SK-N-SH (cell line): ENCODE data around the gene CLEC1B. TPM values are rescaled to one million over a fixed set of nuclear protein-coding genes. Genes with fewer than 3 reads are reported as not detected.

ENCODE experiments used
- CTCF ChIA-PET: fragments of 300-600, 350-600 bp; formaldehyde crosslinking; extraction: SDS; loops from one replicate; lab custom pipeline; 2021; lab: Yijun Ruan, JAX
- POLR2A ChIA-PET: fragments of 350-600 bp; sonication (Branson Sonifier 250); formaldehyde crosslinking; extraction: SDS; loops from one replicate; lab custom pipeline; 2020; ENCODE audit warnings: antibody characterized with exemption, inconsistent platforms; lab: Yijun Ruan, JAX
- DNase-seq: peaks from one replicate; pipeline ENCODE4 v3.0.0; 2012
- H2AFZ ChIP-seq: fragments of 200-600 bp; sonication (generic); 2 replicates; pipeline ENCODE4 v1.8.1; 2016; ENCODE audit warnings: antibody characterized with exemption, mild to moderate bottlenecking, low read depth
- H3F3A ChIP-seq: fragments of 200-600 bp; sonication (generic); replicated peaks from 2 replicates; pipeline ENCODE3; 2016; ENCODE audit warnings: antibody characterized with exemption, mild to moderate bottlenecking; ENCODE audit not compliant: insufficient read depth
- H3K27ac ChIP-seq, 2 experiments: fragments of 200-500 bp in 1 of 2; fragments of 200-600 bp in 1 of 2; sonication (Bioruptor generic) in 1 of 2; sonication (generic), shearing (Covaris generic) in 1 of 2; 2 replicates each; pipeline versions ENCODE4 v1.5.1 to v1.6.1; 2014 to 2016; ENCODE audit warnings: low read depth in 2 of 2, inconsistent platforms in 1 of 2, low read length in 1 of 2, mild to moderate bottlenecking in 1 of 2, mixed read lengths in 1 of 2
- H3K27me3 ChIP-seq: fragments of 200-600 bp; sonication (generic), shearing (Covaris generic); 2 replicates; pipeline ENCODE4 v1.6.1; 2016; ENCODE audit warnings: mixed run types; ENCODE audit not compliant: insufficient read depth
- H3K36me3 ChIP-seq, 2 experiments: fragments of 200-500 bp in 1 of 2; fragments of 200-600 bp in 1 of 2; sonication (Bioruptor generic) in 1 of 2; sonication (generic) in 1 of 2; replicated peaks in 1 of 2; 2 replicates each; pipeline versions ENCODE3 to v1.5.1; 2014 to 2016; ENCODE audit warnings: low read length in 1 of 2, mild to moderate bottlenecking in 1 of 2; ENCODE audit not compliant: insufficient read depth in 2 of 2, control insufficient read depth in 1 of 2
- H3K4me1 ChIP-seq, 2 experiments: fragments of 200-500 bp in 1 of 2; fragments of 200-600 bp in 1 of 2; sonication (Bioruptor generic) in 1 of 2; sonication (generic), shearing (Covaris generic) in 1 of 2; 2 replicates each; pipeline versions ENCODE4 v1.5.1 to v1.6.1; 2014 to 2016; ENCODE audit warnings: low read depth in 1 of 2, low read length in 1 of 2, mixed run types in 1 of 2; ENCODE audit not compliant: insufficient read depth in 2 of 2, control insufficient read depth in 1 of 2
- H3K4me2 ChIP-seq: fragments of 200-600 bp; sonication (generic), shearing (Covaris generic); 2 replicates; pipeline ENCODE4 v1.6.1; 2017; ENCODE audit warnings: mixed run types
- H3K4me3 ChIP-seq, 2 experiments: fragments of 200-500 bp in 1 of 2; fragments of 200-600 bp in 1 of 2; sonication (Bioruptor generic) in 1 of 2; sonication (generic), shearing (Covaris generic) in 1 of 2; 2 replicates each; pipeline versions ENCODE4 v1.5.1 to v1.8.1; 2014 to 2016; ENCODE audit warnings: low read depth in 2 of 2, inconsistent platforms in 1 of 2, low read length in 1 of 2, mild to moderate bottlenecking in 1 of 2, mixed read lengths in 1 of 2, moderate library complexity in 1 of 2
- H3K79me2 ChIP-seq: fragments of 200-600 bp; sonication (generic); 2 replicates; pipeline ENCODE4 v1.8.1; 2017; ENCODE audit warnings: mild to moderate bottlenecking; ENCODE audit not compliant: insufficient read depth
- H3K9ac ChIP-seq: fragments of 200-600 bp; sonication (generic); 2 replicates; pipeline ENCODE4 v1.6.1; 2017; ENCODE audit warnings: mixed run types
- H3K9me2 ChIP-seq: fragments of 200-600 bp; sonication (generic); 2 replicates; pipeline ENCODE4 v1.6.1; 2017; ENCODE audit warnings: mixed run types
- H3K9me3 ChIP-seq: fragments of 200-600 bp; sonication (generic); 2 replicates; pipeline ENCODE4 v1.6.1; 2017; ENCODE audit warnings: mixed run types, mild to moderate bottlenecking, moderate library complexity
- H4K20me1 ChIP-seq: fragments of 200-600 bp; sonication (generic); 2 replicates; pipeline ENCODE4 v1.6.1; 2017; ENCODE audit warnings: mild to moderate bottlenecking, mixed run types; ENCODE audit not compliant: insufficient read depth
- EP300 ChIP-seq, 2 experiments: IDR thresholded peaks; 2 replicates each; pipeline versions ENCODE4 v1.4.0 to v1.6.1; 2012; ENCODE audit warnings: borderline replicate concordance in 1 of 2, low read depth in 1 of 2, low read length in 1 of 2
- FOSL2 ChIP-seq: IDR thresholded peaks from 2 replicates; pipeline ENCODE4 v1.4.0; 2012; ENCODE audit warnings: low read depth, mild to moderate bottlenecking, moderate library complexity, borderline replicate concordance
- FOXJ3 ChIP-seq: sonication (generic); formaldehyde crosslinking; IDR thresholded peaks from 2 replicates; pipeline ENCODE4 v1.5.1; 2020; ENCODE audit warnings: mild to moderate bottlenecking, missing genetic modification reagents
- GABPA ChIP-seq: IDR thresholded peaks from 2 replicates; pipeline ENCODE4 v1.4.0; 2012; ENCODE audit warnings: low read depth, mild to moderate bottlenecking
- GATA2 ChIP-seq: sonication (generic); formaldehyde crosslinking; IDR thresholded peaks from 2 replicates; pipeline ENCODE4 v1.5.0; 2020; ENCODE audit warnings: mild to moderate bottlenecking, missing genetic modification reagents
- JUND ChIP-seq: IDR thresholded peaks from 2 replicates; pipeline ENCODE4 v1.4.0; 2012
- MXI1 ChIP-seq: IDR thresholded peaks from 2 replicates; pipeline ENCODE4 v1.6.1; 2012; ENCODE audit warnings: mild to moderate bottlenecking, low read depth, low read length, improper control_type of control experiment
- NFIC ChIP-seq: IDR thresholded peaks from 2 replicates; pipeline ENCODE4 v1.4.0; 2012; ENCODE audit warnings: borderline replicate concordance
- NRF1 ChIP-seq: IDR thresholded peaks from 2 replicates; pipeline ENCODE4 v1.6.1; 2012; ENCODE audit warnings: low read depth, mild to moderate bottlenecking, low read length
- RAD21 ChIP-seq: IDR thresholded peaks from 2 replicates; pipeline ENCODE4 v1.6.1; 2012; ENCODE audit warnings: mild to moderate bottlenecking, low read length
- RXRA ChIP-seq: IDR thresholded peaks from 2 replicates; pipeline ENCODE4 v1.4.0; 2012; ENCODE audit warnings: low read depth, mild to moderate bottlenecking, borderline replicate concordance
- YY1 ChIP-seq: IDR thresholded peaks from 2 replicates; pipeline ENCODE4 v1.4.0; 2012; ENCODE audit warnings: low read depth, mild to moderate bottlenecking
- WGBS: methylation state at CpG from one replicate; pipeline ENCODE4 v1.1.6; 2017; ENCODE audit warnings: low lambda C conversion rate; 5-methylcytosine and 5-hydroxymethylcytosine counted together
- polyA plus RNA-seq, 3 experiments: library from polyadenylated mRNA; depleted of rRNA; stranded (reverse); fragments of >200 nt; gene quantifications; 2 replicates each; pipeline ENCODE4 v1.2.3, GENCODE V29; 2012
- TF ChIP-seq, protein P1 (sequence below): fragments of 150-350 bp; IDR thresholded peaks from 2 replicates; pipeline ENCODE4 v1.6.1; 2016; ENCODE audit warnings: mild to moderate bottlenecking, low read depth, low read length

Gene CLEC1B
- polyA plus RNA-seq, 1 of the 3 experiments (the other 2 are of a cell fraction): not detected

DNA sequence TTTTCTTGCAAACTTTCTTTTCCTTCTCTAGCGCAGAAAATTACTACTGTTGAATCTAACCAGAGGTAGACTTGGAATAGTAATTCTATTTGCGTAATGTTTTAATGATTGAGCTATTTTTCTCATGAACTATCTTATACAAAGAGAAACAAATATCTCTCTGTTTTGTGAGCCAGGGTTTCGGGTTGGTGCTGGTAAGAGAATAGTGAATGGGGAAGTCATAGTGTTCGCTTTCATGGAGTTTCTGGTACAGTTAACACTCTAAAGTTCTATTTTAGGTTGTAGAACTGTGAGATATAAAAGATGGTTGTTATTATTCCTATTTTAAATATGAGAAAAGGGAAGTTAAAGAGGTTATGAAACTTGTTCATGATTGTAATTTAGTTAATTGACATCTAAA, 6.6 kb downstream of the CLEC1B start (continued):
- TF ChIP-seq EP300 (IDR thresholded peaks at IDR 0.05; ENCODE audit: borderline replicate concordance in 1 of 2, low read depth in 1 of 2, low read length in 1 of 2): no peak
- TF ChIP-seq, all 33 proteins: peak for 0

DNA sequence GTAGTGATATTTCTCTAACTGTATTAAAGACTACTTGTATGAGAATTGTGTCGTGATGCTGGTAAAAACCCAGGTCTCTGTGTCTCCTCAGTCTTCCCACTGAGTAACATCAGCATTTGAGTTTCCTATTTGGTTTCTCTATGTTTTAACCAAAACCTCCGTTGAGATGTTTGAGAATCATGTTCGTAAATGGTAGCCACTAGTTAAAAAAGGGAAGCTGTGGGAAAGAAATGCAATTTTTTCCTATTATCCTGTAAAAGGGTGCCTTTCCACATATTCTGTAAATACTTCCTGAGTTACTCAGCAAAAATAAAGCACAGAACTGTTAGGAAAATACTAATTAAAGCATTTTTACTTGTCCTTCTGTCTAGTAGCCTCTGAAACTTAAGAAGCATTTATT, 7.0 kb downstream of the CLEC1B start:
- H3K27ac ChIP-seq: no peak overlapping the region
- H2AFZ ChIP-seq: no peak overlapping the region
- no peaks in the 10 kb centered on the region for H3K36me3 ChIP-seq
- no peaks in the 10 kb centered on the region for H3K79me2 ChIP-seq
- H3K27me3 ChIP-seq: no peaks in the 10 kb centered on the region; the same call in 1 of the 2 replicates
- CTCF ChIA-PET: no interaction called here
- 3% methylated on average over 3 of the region's 3 CpGs for WGBS
- no peaks in the 10 kb centered on the region for H3K9me2 ChIP-seq
- H3K9ac ChIP-seq: no peak overlapping the region
- TF ChIP-seq RXRA (no peak), MXI1 (no peak), GATA2 (CRISPR knock-in tag) (no peak), YY1 (no peak), FOXJ3 (CRISPR knock-in tag) (no peak), NFIC (no peak), NRF1 (no peak), JUND (no peak), RAD21 (no peak)
- TF ChIP-seq, protein P1, sequence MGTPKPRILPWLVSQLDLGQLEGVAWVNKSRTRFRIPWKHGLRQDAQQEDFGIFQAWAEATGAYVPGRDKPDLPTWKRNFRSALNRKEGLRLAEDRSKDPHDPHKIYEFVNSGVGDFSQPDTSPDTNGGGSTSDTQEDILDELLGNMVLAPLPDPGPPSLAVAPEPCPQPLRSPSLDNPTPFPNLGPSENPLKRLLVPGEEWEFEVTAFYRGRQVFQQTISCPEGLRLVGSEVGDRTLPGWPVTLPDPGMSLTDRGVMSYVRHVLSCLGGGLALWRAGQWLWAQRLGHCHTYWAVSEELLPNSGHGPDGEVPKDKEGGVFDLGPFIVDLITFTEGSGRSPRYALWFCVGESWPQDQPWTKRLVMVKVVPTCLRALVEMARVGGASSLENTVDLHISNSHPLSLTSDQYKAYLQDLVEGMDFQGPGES: no peak
- POLR2A ChIA-PET: no interaction called here
- no peaks in the 10 kb centered on the region for H3F3A ChIP-seq
- no peak overlapping the region for H3K4me3 ChIP-seq
- no peak for DNase-seq
- no peak overlapping the region for H3K4me2 ChIP-seq
- H3K9me3 ChIP-seq: no peaks in the 10 kb centered on the region
- no peaks in the 10 kb centered on the region for H3K4me1 ChIP-seq
- H4K20me1 ChIP-seq: no peaks in the 10 kb centered on the region

DNA sequence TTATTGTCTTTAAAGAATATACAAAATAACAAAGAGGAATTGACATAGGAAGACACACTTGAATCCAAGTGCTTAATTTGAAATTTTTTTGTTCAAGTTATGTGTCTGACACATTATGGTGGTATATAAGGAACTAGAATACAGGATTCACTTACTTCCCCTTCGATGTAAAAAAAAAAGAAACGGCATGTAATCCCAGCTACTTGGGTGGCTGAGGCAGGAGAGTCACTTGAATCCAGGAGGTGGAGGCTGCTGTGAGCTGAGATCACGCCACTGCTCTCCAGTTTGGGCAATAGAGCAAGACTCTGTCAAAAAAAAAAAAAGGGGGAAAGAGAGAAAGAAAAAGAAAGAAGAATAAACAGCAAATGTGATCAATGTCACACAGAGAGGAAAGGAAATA, 18.8 kb downstream of the CLEC1B start:
- H4K20me1 ChIP-seq: no peaks in the 10 kb centered on the region
- ChIA-PET CTCF (no interaction called here), POLR2A (no interaction called here)

More for the DNA sequence above, 18.8 kb downstream of the CLEC1B start:
- Histone ChIP-seq H3K4me3 (no peak overlapping the region), H3F3A (no peaks in the 10 kb centered on the region), H3K79me2 (no peaks in the 10 kb centered on the region)
- 0% methylated on average over 3 of the region's 3 CpGs for WGBS
- TF ChIP-seq GABPA (no peak), FOSL2 (no peak), FOXJ3 (CRISPR knock-in tag) (no peak)
- TF ChIP-seq, all 33 proteins: peak for 0
- no peak overlapping the region for H3K4me2 ChIP-seq
- H3K9ac ChIP-seq: no peak overlapping the region
- H3K9me3 ChIP-seq: no peaks in the 10 kb centered on the region
- no peak overlapping the region for H3K27ac ChIP-seq
- H3K9me2 ChIP-seq: no peaks in the 10 kb centered on the region
- H3K27me3 ChIP-seq: no peaks in the 10 kb centered on the region
- H3K36me3 ChIP-seq: no peaks in the 10 kb centered on the region
- H2AFZ ChIP-seq: no peak overlapping the region
- DNase-seq: no peak
- H3K4me1 ChIP-seq: no peaks in the 10 kb centered on the region
